BLaER1 treated with 17β-estradiol and CSF1 and Interleukin-3, amounts not matched to agents 10 nM and 100 nM (cell line): ENCODE results near the gene OPA3.
A peak's percentile ranks its signal among the peaks of the same experiment; 100 is the strongest.

Experiments
- H3K27ac ChIP-seq, 11 experiments: shearing (Covaris generic); formaldehyde crosslinking; 2 replicates each; pipeline ENCODE4 v1.8.1; 2022
- H3K27me3 ChIP-seq, 11 experiments: shearing (Covaris generic); formaldehyde crosslinking; 2 replicates each; pipeline ENCODE4 v1.8.1; 2022
- H3K36me3 ChIP-seq, 11 experiments: shearing (Covaris generic); formaldehyde crosslinking; 2 replicates each; pipeline ENCODE4 v1.8.1; 2022
- H3K4me1 ChIP-seq, 10 experiments: shearing (Covaris generic); formaldehyde crosslinking; 2 replicates each; pipeline ENCODE4 v1.8.1; 2022
- H3K4me2 ChIP-seq, 11 experiments: shearing (Covaris generic); formaldehyde crosslinking; 2 replicates each; pipeline ENCODE4 v1.8.1; 2022
- H3K4me3 ChIP-seq, 10 experiments: shearing (Covaris generic); formaldehyde crosslinking; 2 replicates each; pipeline ENCODE4 v1.8.1; 2022
- H3K9ac ChIP-seq, 11 experiments: shearing (Covaris generic); formaldehyde crosslinking; 2 replicates each; pipeline ENCODE4 v1.8.1; 2022
- H3K9me3 ChIP-seq, 11 experiments: shearing (Covaris generic); formaldehyde crosslinking; replicated peaks in 1 of 11; 2 replicates each; pipeline ENCODE4 v1.8.1; 2022
- H4K20me1 ChIP-seq, 11 experiments: shearing (Covaris generic); formaldehyde crosslinking; 2 replicates each; pipeline ENCODE4 v1.8.1; 2022
- Cebpa-rat ChIP-seq, 11 experiments: shearing (Covaris generic); IDR thresholded peaks; 2 replicates each; pipeline ENCODE4 v1.8.1; 2022

OPA3 gene

GRCh38 chr19:45489216-45489855, 95.3 kb downstream of the OPA3 start:
- peaks cover 0 to 9% (median 0%) of the 10 kb centered on the region in 11 experiments; a peak in 6 of 22 replicates for H4K20me1 ChIP-seq
- no peaks in the 10 kb centered on the region for H3K9me3 ChIP-seq
- no peak overlapping the region for H3K4me3 ChIP-seq

GRCh38 chr19:45488708-45489107, 95.9 kb downstream of the OPA3 start:
- Histone ChIP-seq H3K27ac (no peak overlapping the region), H3K4me3 (no peak overlapping the region), H4K20me1 (peaks cover 0 to 6% (median 0%) of the 10 kb centered on the region in 11 experiments; a peak in 3 of 22 replicates), H3K36me3 (peaks cover 0 to 21% (median 0%) of the 10 kb centered on the region in 11 experiments; a peak in 4 of 22 replicates), H3K27me3 (0 out of 22 replicates have a peak, but pooled peaks cover 0 to under 1% (median 0%) of the 10 kb centered on the region in 11 experiments), H3K9ac (no peak overlapping the region), H3K4me2 (no peak overlapping the region), H3K4me1 (peaks cover 22 to 38% (median 30%) of the 10 kb centered on the region in 10 experiments), H3K9me3 (no peaks in the 10 kb centered on the region)
- no peak for TF ChIP-seq Cebpa-rat (IDR thresholded peaks at IDR 0.05)

More at GRCh38 chr19:45489216-45489855, 95.3 kb downstream of the OPA3 start:
- H3K4me2 ChIP-seq = no peak overlapping the region
- no peak overlapping the region for H3K27ac ChIP-seq
- peaks cover 22 to 37% (median 31%) of the 10 kb centered on the region in 10 experiments for H3K4me1 ChIP-seq
- H3K36me3 ChIP-seq = peaks cover 0 to 26% (median 0%) of the 10 kb centered on the region in 11 experiments; a peak in 4 of 22 replicates
- H3K27me3 ChIP-seq = peaks cover 0 to 6% (median 4%) of the 10 kb centered on the region in 11 experiments; a peak in 15 of 22 replicates
- H3K9ac ChIP-seq = no peak overlapping the region
- no peak for TF ChIP-seq Cebpa-rat (IDR thresholded peaks at IDR 0.05)

- Histone ChIP-seq H3K4me2 (peak overlapping the region; percentile 49 to 79 (median 75)), H3K9me3 (no peaks in the 10 kb centered on the region), H4K20me1 (peaks cover 0 to 6% (median 0%) of the 10 kb centered on the region in 11 experiments; a peak in 3 of 22 replicates), H3K36me3 (peaks cover 0 to 21% (median 0%) of the 10 kb centered on the region in 11 experiments; a peak in 4 of 22 replicates), H3K27ac (peak overlapping the region in 5 of 11 experiments; percentile 33 to 50 (median 37); a peak in 8 of 22 replicates), H3K4me1 (peaks cover 6 to 21% (median 15%) of the 10 kb centered on the region in 10 experiments), H3K27me3 (no peaks in the 10 kb centered on the region), H3K4me3 (peak overlapping the region; percentile 54 to 72 (median 64)), H3K9ac (peak overlapping the region in 10 of 11 experiments; percentile 50 to 75 (median 68); a peak in 19 of 22 replicates)
- TF ChIP-seq Cebpa-rat (IDR thresholded peaks at IDR 0.05) = no peak
Measured at GRCh38 chr19:45485305-45486077, 99.1 kb downstream of the OPA3 start.

GRCh38 chr19:45484273-45484945, 100.2 kb downstream of the OPA3 start:
- Histone ChIP-seq H3K27ac (no peak overlapping the region), H3K4me1 (peaks cover 6 to 21% (median 15%) of the 10 kb centered on the region in 10 experiments), H4K20me1 (peaks cover 0 to 6% (median 0%) of the 10 kb centered on the region in 11 experiments; a peak in 3 of 22 replicates), H3K4me2 (peak overlapping the region in 4 of 11 experiments; percentile 22 to 75 (median 40); a peak in 7 of 22 replicates), H3K36me3 (peaks cover 0 to 21% (median 0%) of the 10 kb centered on the region in 11 experiments; a peak in 4 of 22 replicates), H3K4me3 (no peak overlapping the region), H3K9me3 (no peaks in the 10 kb centered on the region), H3K27me3 (no peaks in the 10 kb centered on the region), H3K9ac (no peak overlapping the region)
- TF ChIP-seq Cebpa-rat (IDR thresholded peaks at IDR 0.05) = no peak

DNA sequence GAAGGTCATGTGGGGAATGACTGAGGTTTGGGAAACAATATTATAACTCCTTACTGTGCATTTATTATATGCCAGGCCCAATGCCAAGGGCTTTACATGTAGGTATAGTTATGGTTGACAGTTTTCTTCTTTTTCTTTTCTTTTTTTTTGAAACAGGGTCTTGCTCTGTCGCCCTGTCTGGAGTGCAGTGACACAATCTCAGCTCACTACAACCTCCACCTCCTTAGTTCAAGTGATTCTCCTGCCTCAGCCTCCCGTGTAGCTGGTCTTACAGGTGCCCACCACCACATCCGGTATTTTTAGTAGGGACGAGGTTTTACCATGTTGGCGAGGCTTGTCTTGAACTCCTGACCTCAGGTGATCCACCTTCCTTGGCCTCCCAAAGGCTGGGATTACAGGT, 101.6 kb downstream of the OPA3 start:
- H3K4me2 ChIP-seq = no peak overlapping the region
- H3K27ac ChIP-seq = no peak overlapping the region

GRCh38 chr19:45478454-45479238, 106.0 kb downstream of the OPA3 start:
- Histone ChIP-seq H3K4me1 (peaks cover 6 to 33% (median 25%) of the 10 kb centered on the region in 10 experiments; a peak in 19 of 20 replicates), H3K27me3 (peaks cover 21 to 30% (median 29%) of the 10 kb centered on the region in 11 experiments), H3K4me3 (peak overlapping the region; percentile 52 to 70 (median 61)), H3K4me2 (peak overlapping the region; percentile 63 to 86 (median 81)), H3K9ac (peak overlapping the region; percentile 79 to 95 (median 89)), H4K20me1 (0 out of 22 replicates have a peak, but pooled peaks cover 0 to 5% (median 0%) of the 10 kb centered on the region in 11 experiments), H3K9me3 (no peaks in the 10 kb centered on the region), H3K27ac (peak overlapping the region; percentile 84 to 97 (median 92)), H3K36me3 (no peaks in the 10 kb centered on the region)
- TF ChIP-seq Cebpa-rat (IDR thresholded peaks at IDR 0.05) = no peak

More for the DNA sequence above, 101.6 kb downstream of the OPA3 start:
- H3K9ac ChIP-seq = no peak overlapping the region
- H3K4me1 ChIP-seq = peaks cover 10 to 23% (median 18%) of the 10 kb centered on the region in 10 experiments
- no peaks in the 10 kb centered on the region for H4K20me1 ChIP-seq
- no peaks in the 10 kb centered on the region for H3K9me3 ChIP-seq
- H3K36me3 ChIP-seq = peaks cover 0 to 8% (median 0%) of the 10 kb centered on the region in 11 experiments; a peak in 4 of 22 replicates
- H3K4me3 ChIP-seq = no peak overlapping the region
- no peak for TF ChIP-seq Cebpa-rat (IDR thresholded peaks at IDR 0.05)
- H3K27me3 ChIP-seq = no peaks in the 10 kb centered on the region

GRCh38 chr19:45477713-45478453, 106.7 kb downstream of the OPA3 start:
- Histone ChIP-seq H3K27ac (peak overlapping the region in 8 of 11 experiments; percentile 88 to 97 (median 94); a peak in 11 of 22 replicates), H4K20me1 (peaks cover 0 to 6% (median 0%) of the 10 kb centered on the region in 11 experiments; a peak in 4 of 22 replicates), H3K4me3 (peak overlapping the region; percentile 52 to 70 (median 61)), H3K9ac (peak overlapping the region; percentile 79 to 95 (median 89); a peak in 21 of 22 replicates), H3K27me3 (peaks cover 29 to 38% (median 36%) of the 10 kb centered on the region in 11 experiments), H3K4me1 (peaks cover 8 to 34% (median 26%) of the 10 kb centered on the region in 10 experiments), H3K36me3 (no peaks in the 10 kb centered on the region), H3K9me3 (no peaks in the 10 kb centered on the region), H3K4me2 (peak overlapping the region; percentile 63 to 86 (median 81))
- no peak for TF ChIP-seq Cebpa-rat (IDR thresholded peaks at IDR 0.05)
